SKM-1 (cell line): Measurements from ENCODE around the gene GPR37L1.
"Not testable (repeated sequence)": the region's sequence is repeated elsewhere in the genome, so short reads cannot be mapped to it uniquely, and the experiment has no call there.

Experiments used
- DNase-seq: peaks from one replicate; lab custom pipeline; 2025; ENCODE audit not compliant: unreplicated experiment; lab: John Stamatoyannopoulos, UW

The GPR37L1 gene

DNA sequence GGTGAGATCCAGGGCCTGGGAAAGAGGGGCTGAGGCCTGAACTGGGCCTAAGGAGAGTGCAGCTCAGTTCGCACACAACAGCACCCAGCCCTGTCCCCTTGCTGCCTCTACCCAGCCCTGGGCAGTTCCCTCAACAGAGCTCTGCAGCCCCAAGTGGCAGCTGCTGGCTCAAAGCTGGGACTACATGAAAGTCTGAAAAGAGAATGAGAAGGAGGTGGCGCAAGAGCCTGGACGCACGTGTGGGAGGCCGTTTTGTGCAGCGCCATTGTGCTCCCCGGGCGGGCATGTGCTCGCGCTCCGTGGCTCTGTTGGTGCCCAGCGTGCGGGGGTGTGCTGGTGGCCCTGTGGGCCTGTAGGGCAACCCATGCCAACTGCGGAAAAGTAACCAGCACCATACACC lies 10.3 kb downstream of the GPR37L1 start:
- no peak for DNase-seq

GRCh38 chr1:202133496-202133895 lies 10.8 kb downstream of the GPR37L1 start:
- DNase-seq, result no peak

DNA sequence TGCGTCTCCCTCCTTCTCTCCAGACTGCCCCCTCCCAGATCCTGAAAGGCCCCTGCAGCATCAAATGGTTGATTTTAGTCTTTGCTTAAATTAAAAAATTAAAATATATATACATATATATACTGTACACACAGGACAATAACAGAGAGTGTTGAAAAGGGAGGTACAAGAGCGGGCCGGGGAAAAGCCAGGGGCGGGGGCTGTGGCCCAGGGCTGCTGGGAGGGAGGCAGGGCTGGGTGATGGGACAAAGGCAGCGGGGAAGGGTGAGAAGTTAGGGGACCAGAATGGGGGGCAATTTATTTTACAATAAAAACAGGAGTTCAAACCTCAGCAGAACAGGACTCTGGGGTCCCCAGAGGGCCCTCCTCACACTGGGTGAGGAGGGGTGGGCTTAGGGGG lies 11.3 kb downstream of the GPR37L1 start:
- DNase-seq, result no peak

DNA sequence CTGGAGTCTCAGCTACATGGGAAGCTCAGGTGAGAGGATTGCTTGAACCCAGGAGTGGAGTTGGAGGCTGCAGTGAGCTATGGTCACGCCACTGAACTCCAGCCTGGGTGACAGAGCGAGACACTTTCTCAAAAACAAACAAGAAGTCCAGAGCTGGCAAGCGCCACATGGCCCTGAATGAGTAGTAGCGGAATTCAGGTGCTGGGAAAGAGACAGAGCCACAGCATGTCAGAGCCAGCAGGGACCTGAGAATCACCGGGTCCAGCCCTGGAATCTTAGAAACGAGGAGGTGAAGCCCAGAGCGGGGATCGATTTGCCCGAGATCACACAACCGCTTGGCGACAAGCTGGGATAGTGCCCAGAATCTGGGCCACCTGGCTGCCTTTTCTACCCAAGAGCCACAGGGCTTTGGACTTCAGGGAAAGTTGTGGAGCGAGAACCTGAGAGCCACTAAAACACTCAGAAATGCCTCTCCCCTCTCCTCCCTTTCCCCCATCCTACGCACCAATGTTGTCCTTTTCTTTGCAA lies 12.0 kb downstream of the GPR37L1 start:
- no peak for DNase-seq

GRCh38 chr1:202135221-202135721 lies 12.6 kb downstream of the GPR37L1 start:
- peak; percentile 57 for DNase-seq

- DNase-seq, result no peak
Observed at GRCh38 chr1:202140833-202141232, 18.1 kb downstream of the GPR37L1 start.

DNA sequence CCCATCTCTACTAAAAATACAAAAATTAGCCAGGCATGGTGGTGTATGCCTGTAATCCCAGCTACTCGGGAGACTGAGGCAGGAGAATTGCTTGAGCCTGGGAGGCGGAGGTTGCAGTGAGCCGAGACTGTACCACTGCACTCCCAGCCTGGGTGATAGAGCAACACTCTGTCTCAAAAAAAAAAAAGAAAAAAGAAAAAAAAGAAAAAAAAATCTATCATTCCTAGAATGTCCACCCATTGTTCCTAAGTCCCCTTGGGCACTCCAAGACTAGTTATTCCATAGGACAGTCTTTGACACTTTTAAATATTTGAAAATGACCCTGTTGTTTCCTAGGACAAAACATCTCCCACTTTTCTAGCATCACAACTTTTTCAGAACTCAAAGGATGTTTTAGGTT lies 18.8 kb downstream of the GPR37L1 start:
- DNase-seq, result not testable (repeated sequence)

DNA sequence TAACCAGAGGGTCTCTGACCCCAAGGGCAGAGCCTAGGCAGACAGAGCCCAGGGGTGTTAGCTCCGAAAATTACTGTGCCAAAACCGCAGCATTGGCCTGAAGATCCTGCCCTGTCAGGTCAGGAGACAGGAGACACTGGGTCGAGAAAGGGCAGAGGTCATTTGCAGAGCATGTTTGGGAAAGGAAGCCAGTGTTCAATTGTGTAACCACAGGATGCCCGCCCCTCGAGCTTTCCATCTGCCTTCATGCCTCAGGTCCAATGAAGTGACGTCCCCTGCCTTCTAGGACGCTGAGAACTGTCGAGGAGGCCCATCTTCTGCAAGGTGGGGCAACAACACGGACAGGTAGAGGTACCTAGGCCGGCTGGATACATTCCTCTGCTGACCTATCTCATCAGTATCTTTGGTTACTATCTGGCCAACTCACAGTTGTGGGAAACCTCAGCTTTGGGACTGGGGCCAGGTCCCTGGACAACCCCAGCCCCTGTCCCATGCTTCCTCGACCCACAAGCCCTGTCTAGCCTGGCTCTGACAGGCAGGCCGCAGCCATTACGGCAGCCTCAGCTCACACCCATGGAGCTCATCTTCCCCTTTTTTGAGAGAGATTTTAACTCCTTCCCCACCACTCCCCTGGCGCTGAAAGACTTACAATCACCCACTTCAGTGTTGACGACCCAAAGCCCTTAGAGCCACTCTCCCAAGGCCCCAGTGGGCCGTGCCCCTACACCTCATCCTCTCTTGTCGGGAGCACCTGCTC lies 20.5 kb downstream of the GPR37L1 start:
- peak; percentile 86 for DNase-seq

DNA sequence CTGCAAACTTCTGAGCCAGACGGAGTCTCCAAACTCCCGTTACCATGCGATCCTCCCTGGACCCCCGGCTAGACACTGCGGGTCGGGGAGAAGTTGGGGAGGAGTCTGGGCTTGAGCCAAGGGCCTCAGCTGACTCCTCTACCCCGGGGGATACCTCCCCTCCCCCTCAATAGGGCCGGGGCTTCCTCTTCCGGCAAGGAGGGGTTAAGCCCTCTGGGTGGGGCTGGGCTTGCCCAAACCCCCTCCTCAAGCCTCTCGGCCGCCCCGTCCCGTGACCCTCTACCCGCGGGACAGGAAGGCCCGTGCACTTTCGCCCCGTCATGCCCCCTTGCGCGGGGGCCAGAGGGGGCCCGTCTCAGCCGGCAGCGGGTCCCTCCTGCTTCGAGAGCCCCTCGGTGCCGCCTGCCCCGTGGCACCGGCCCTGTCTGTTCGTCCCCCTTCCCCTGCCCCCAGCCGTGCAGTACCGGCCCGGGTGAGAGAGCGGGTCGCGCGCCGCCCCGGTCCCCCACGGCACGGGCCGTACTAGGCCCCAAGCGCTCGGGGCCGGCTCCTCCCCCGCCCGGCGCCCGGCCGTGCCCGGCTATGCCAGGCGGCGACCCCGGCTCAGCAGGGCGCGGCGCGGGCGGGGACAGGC lies 21.2 kb downstream of the GPR37L1 start:
- DNase-seq, result no peak

GRCh38 chr1:202144402-202145067 lies 21.8 kb downstream of the GPR37L1 start, which contains the start of gene ARL8A:
Gene ARL8A, minus strand, starts transcription at chr1:202144737. Its CDS starts 165 bp downstream, at chr1:202144572.
- no peak for DNase-seq

- no peak for DNase-seq
Observed at GRCh38 chr1:202145068-202145743, 22.5 kb downstream of the GPR37L1 start.

DNA sequence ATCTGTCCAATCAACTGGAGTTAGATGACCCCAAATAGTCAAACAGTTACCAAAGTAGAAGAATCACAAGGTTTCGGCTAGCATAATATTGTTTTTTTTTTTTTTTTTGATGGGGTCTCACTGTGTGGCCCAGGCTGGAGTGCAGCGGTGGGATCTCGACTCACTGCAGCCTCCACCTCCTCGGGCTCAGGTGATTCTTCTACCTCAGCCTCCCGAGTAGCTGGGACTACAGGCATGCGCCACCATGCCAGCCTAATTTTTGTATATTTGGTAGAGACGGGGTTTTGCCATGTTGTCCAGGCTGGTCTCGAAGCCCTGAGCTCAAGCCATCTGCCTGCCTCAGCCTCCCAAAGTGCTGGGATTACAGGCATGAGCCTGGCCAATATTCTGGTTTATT lies 23.0 kb downstream of the GPR37L1 start:
- DNase-seq, result not testable (repeated sequence)

DNA sequence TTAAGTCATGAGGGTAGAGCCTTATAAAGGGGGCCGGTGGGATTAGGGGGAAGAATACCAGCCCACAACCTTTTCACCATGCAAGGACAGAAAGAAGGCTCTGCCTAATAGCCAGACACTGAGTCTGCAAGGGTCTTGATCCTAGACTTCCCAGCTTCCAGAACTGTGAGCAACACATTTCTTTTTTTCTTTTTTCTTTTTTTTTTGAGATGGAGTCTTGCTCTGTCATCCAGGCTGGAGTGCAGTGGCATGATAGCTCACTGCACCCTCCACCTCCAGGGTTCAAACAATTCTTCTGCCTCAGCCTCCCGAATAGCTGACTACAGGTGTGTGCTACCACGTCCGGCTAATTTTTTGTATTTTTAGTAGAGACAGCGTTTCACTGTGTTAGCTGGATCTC lies 23.6 kb downstream of the GPR37L1 start:
- DNase-seq, result no peak

DNA sequence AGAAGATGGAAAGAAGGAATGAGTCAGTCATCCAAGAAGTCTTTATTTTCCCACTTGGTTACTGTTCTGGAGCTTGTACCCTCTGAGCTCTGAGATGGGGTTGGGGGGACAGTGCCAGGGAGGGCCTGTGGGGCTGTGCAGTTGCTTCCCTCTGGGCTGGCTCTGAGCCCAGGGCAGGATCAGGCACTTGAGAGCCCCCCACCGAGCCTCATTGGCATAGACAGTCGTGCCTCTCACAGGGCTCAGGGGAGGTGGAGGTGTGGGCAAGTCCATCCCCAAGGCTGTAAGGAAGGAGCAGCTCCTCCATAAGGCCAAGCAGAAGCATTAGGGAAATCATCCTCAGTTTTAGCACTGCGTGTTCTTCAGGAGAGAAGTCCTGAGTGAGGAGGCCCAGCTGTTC lies 24.3 kb downstream of the GPR37L1 start:
- no peak for DNase-seq

DNA sequence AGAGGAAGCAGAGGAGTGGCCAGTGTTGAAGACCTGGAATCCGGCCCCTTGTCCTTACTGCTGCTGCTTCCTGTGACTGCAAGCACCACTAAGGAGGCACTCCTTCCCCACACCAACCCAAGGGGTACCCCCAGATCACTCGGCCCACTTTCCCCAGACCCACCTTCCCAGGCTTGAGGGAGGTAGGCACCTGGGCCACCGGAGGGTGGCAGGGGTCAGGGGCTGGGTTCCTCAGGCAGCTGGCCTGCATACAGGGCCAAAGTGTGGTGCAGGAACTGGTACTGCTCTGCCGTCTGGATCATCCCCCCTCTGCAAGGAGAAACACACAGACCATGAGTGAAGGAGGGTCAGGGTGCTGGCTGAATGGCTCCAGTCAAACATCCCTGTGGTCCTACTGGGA lies 25.7 kb downstream of the GPR37L1 start:
- no peak for DNase-seq

DNA sequence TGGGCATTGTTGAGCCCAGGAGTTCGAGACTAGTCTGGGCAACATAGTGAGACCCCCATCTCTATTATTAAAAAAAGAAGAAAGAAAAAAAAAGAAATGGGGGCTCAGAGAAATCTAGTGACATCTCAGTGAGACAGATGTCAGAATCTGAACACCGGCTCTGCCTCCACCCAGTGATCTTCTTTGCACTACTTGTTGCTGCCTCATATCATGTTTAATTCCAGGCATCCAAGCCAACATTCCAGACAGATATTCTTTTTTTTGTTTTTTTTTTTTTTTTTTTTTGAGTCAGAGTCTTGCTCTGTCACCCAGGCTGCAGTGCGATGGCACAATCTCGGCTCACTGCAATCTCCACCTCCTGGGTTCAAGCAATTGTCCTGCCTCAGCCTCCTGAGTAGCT lies 26.8 kb downstream of the GPR37L1 start:
- DNase-seq, result no peak

- DNase-seq, result no peak
Observed at GRCh38 chr1:202150187-202150586, 27.5 kb downstream of the GPR37L1 start.

- no peak for DNase-seq
Observed at GRCh38 chr1:202150602-202151001, 27.9 kb downstream of the GPR37L1 start.

GRCh38 chr1:202151045-202151444 lies 28.3 kb downstream of the GPR37L1 start:
- no peak for DNase-seq

GRCh38 chr1:202152399-202152798 lies 29.7 kb downstream of the GPR37L1 start:
- no peak for DNase-seq

DNA sequence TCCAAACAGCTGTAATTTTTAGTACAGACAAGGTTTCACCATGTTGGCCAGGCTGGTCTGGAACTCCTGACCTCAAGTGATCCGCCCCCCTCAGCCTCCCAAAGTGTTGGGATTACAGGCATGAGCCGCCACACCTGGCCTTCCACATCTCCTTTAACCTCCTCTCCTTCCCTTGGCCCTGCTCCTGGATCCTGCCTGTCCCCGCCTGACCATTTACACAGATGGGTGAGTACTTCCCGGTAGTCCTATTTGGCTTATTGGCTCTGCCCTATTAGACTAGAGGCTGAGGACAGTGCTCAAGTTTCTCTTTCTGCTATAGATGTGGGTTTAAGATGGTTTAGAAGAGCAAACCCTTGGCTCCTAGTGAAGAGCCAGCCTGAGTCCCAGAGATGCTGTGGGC lies 30.6 kb downstream of the GPR37L1 start:
- no peak for DNase-seq
